Measurements from ENCODE around the gene GABRG3. TPM values are rescaled to one million over a fixed set of nuclear protein-coding genes. Genes with fewer than 3 reads are reported as not detected.

Gene GABRG3
- total and polyA plus RNA-seq, 11 donors, result not detected

- ATAC-seq, result no peak
- intact Hi-C loops (cut with DNase I), result no loop called here
- 50 to 53% (median 52%) methylated on average over 5 of the region's 5 CpGs for WGBS, 4 donors
- TF ChIP-seq POLR2A (IDR thresholded peaks at IDR 0.05), result no peak
- TF ChIP-seq, protein P1, sequence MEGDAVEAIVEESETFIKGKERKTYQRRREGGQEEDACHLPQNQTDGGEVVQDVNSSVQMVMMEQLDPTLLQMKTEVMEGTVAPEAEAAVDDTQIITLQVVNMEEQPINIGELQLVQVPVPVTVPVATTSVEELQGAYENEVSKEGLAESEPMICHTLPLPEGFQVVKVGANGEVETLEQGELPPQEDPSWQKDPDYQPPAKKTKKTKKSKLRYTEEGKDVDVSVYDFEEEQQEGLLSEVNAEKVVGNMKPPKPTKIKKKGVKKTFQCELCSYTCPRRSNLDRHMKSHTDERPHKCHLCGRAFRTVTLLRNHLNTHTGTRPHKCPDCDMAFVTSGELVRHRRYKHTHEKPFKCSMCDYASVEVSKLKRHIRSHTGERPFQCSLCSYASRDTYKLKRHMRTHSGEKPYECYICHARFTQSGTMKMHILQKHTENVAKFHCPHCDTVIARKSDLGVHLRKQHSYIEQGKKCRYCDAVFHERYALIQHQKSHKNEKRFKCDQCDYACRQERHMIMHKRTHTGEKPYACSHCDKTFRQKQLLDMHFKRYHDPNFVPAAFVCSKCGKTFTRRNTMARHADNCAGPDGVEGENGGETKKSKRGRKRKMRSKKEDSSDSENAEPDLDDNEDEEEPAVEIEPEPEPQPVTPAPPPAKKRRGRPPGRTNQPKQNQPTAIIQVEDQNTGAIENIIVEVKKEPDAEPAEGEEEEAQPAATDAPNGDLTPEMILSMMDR (IDR thresholded peaks at IDR 0.05), result no peak
- DNase-seq, result no peak
- Histone ChIP-seq H3K4me1 (no peaks in the 10 kb centered on the region), H3K9me3 (peaks cover 0 to 16% (median 6%) of the 10 kb centered on the region in 12 donors), H3K4me3 (no peak overlapping the region), H3K36me3 (no peaks in the 10 kb centered on the region), H3K27ac (no peak overlapping the region), H3K27me3 (no peaks in the 10 kb centered on the region)
Observed at GRCh38 chr15:27086149-27086548, 115.2 kb downstream of the GABRG3 start.

DNA sequence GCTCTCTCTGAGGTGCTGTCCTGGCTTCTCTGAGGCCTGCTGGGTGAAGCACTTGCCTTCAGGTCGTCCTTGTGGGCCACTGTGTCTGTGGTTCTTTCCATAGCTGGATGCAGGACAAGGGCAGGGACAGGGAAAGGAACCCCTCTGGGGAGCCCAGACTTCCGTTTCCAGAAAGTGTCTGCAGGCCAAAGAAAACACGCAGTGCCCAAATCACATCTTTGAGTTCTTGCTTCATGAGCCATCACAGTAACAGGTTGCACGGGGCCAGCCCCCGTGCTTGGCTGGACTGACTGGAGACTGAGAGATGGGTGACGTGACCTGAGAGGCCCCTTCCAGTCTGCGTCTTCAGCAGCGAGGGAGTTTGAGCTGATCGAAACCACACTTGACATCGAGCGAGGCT lies 115.8 kb downstream of the GABRG3 start:
- Histone ChIP-seq H3K9me3 (peaks cover 0 to 16% (median 6%) of the 10 kb centered on the region in 12 donors), H3K27ac (no peak overlapping the region), H3K4me3 (no peak overlapping the region), H3K27me3 (no peaks in the 10 kb centered on the region), H3K4me1 (no peaks in the 10 kb centered on the region), H3K36me3 (no peaks in the 10 kb centered on the region)
- ATAC-seq, result peak in 1 of 4 donors; percentile 47
- TF ChIP-seq, protein P1 (IDR thresholded peaks at IDR 0.05), result no peak
- 46 to 60% (median 54%) methylated on average over 6 to 11 of the region's 11 CpGs for WGBS, 4 donors
- DNase-seq, result no peak
- intact Hi-C loops (cut with DNase I), result no loop called here

GRCh38 chr15:27087651-27088583 lies 116.9 kb downstream of the GABRG3 start:
- Histone ChIP-seq H3K4me3 (no peak overlapping the region), H3K36me3 (no peaks in the 10 kb centered on the region), H3K27ac (no peak overlapping the region), H3K27me3 (no peaks in the 10 kb centered on the region), H3K9me3 (peaks cover 0 to 16% (median 6%) of the 10 kb centered on the region in 12 donors), H3K4me1 (no peaks in the 10 kb centered on the region)
- no peak for TF ChIP-seq POLR2A (IDR thresholded peaks at IDR 0.05)
- TF ChIP-seq, protein P1 (IDR thresholded peaks at IDR 0.05), result no peak
- intact Hi-C loops (cut with DNase I), result no loop called here
- ATAC-seq, result peak in 1 of 4 donors; percentile 16
- 95 to 97% (median 96%) methylated on average over 26 to 27 of the region's 27 CpGs for WGBS, 4 donors
- no peak for DNase-seq

DNA sequence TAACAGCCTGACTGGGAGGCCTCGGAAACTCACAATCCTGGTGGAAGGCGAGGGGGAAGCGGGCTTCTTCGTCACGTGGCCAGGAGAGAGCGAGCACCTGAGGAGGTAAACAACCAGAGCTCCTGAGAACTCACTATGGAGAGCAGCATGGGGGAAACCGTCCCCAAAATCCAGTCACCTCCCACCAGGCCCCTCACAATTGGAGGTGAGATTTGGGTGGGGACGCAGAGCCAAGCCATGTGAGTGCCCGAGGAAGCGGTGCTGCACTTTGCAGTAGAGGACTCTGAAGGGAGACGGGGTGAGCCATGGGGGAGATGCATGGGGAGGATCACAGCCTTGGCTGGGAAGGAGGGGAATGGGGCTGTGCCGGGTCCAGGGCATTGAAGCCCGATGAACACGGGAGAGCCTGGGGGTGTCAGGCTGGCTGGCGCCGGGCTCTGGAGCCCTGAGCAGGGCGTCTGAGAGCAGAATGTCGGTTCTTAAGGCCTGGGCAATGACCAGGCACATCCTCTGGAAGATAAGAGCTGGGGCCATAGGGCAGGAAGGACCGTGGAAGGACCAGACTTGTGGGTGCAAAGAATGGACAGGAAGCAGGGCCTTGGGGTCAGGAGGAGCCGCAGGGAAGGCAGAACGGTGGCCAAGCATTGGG lies 117.7 kb downstream of the GABRG3 start:
- ATAC-seq, result no peak
- H3K9me3 ChIP-seq, result peaks cover 0 to 16% (median 6%) of the 10 kb centered on the region in 12 donors
- intact Hi-C loops (cut with DNase I), result no loop called here
- no peak for TF ChIP-seq POLR2A (IDR thresholded peaks at IDR 0.05)
- TF ChIP-seq, protein P1 (IDR thresholded peaks at IDR 0.05), result no peak
- no peaks in the 10 kb centered on the region for H3K4me1 ChIP-seq
- no peak for DNase-seq
- H3K27ac ChIP-seq, result no peak overlapping the region
- 88 to 91% (median 90%) methylated on average over 21 of the region's 21 CpGs for WGBS, 4 donors
- H3K27me3 ChIP-seq, result no peaks in the 10 kb centered on the region
- no peaks in the 10 kb centered on the region for H3K36me3 ChIP-seq
- H3K4me3 ChIP-seq, result no peak overlapping the region

All from heart left ventricle (tissue), 16 donors.